Suprapubic skin (tissue), 4 donors: ENCODE measurements around the gene SDR42E1. TPM values are rescaled to one million over a fixed set of nuclear protein-coding genes. Genes with fewer than 3 reads are reported as not detected.

Experiments used
- DNase-seq, 2 donors: peaks; one replicate each; pipeline ENCODE4 v3.0.0-alpha.2; 2019; ENCODE audit warnings: low spot score in 2 of 2
- H3K27ac ChIP-seq: fragments of 200-600 bp; sonication (generic); one replicate; pipeline ENCODE4 v1.5.1; 2019
- H3K27me3 ChIP-seq: fragments of 200-600 bp; sonication (generic); one replicate; pipeline ENCODE4 v1.5.1; 2019
- H3K36me3 ChIP-seq: fragments of 200-600 bp; sonication (generic); one replicate; pipeline ENCODE4 v1.5.1; 2019
- H3K4me1 ChIP-seq: fragments of 200-600 bp; sonication (generic); one replicate; pipeline ENCODE4 v1.5.1; 2019
- H3K4me3 ChIP-seq: fragments of 200-600 bp; sonication (generic); one replicate; pipeline ENCODE4 v1.5.1; 2019; ENCODE audit warnings: mild to moderate bottlenecking
- H3K9me3 ChIP-seq: fragments of 200-600 bp; sonication (generic); one replicate; pipeline ENCODE4 v1.5.1; 2019
- CTCF ChIP-seq, 2 donors: fragments of 200-600 bp in 1 of 2; fragments of 450-650 bp in 1 of 2; sonication (generic) in 1 of 2; IDR thresholded peaks; one replicate each; pipeline ENCODE4 v1.5.1; 2016 to 2019; ENCODE audit warnings: antibody characterized with exemption in 2 of 2, mild to moderate bottlenecking in 1 of 2, moderate library complexity in 1 of 2
- EP300 ChIP-seq: sonication (generic); formaldehyde crosslinking; IDR thresholded peaks from one replicate; pipeline ENCODE4 v1.6.1; 2017; ENCODE audit warnings: antibody characterized with exemption
- POLR2A ChIP-seq, 2 donors: fragments of 450-650 bp; IDR thresholded peaks; one replicate each; pipeline ENCODE4 v1.6.1; 2017; ENCODE audit warnings: antibody characterized with exemption in 2 of 2, mild to moderate bottlenecking in 2 of 2, moderate library complexity in 2 of 2
- POLR2AphosphoS5 ChIP-seq, 3 donors: sonication (generic); formaldehyde crosslinking; IDR thresholded peaks; one replicate each; pipeline ENCODE4 v1.6.1; 2017; ENCODE audit warnings: antibody characterized with exemption in 3 of 3
- WGBS: methylation state at CpG from one replicate; pipeline ENCODE4 v1.1.5; 2018; 5-methylcytosine and 5-hydroxymethylcytosine counted together
- total RNA-seq, 4 donors: library from RNA; depleted of rRNA; stranded (reverse); fragments of >200 nt; gene quantifications; one replicate each; pipeline ENCODE4 v1.1.0, GENCODE V29; 2016

SDR42E1 gene
- total RNA-seq, 4 donors from 2014 or later: 21.5 to 34.6 (median 28.3) TPM

GRCh38 chr16:82023206-82023605, 11.9 kb upstream of the SDR42E1 start:
- Histone ChIP-seq H3K36me3 (no peaks in the 10 kb centered on the region), H3K4me1 (peaks cover 7% of the 10 kb centered on the region), H3K4me3 (no peak overlapping the region), H3K9me3 (no peaks in the 10 kb centered on the region), H3K27me3 (peaks cover 3% of the 10 kb centered on the region), H3K27ac (no peak overlapping the region)
- 57% methylated on average over 7 of the region's 7 CpGs for WGBS
- DNase-seq: no peak
- TF ChIP-seq EP300 (no peak), POLR2A (IDR thresholded peaks at IDR 0.05) (no peak), POLR2AphosphoS5 (IDR thresholded peaks at IDR 0.05) (no peak), CTCF (IDR thresholded peaks at IDR 0.05) (no peak)

GRCh38 chr16:82020051-82020450, 8.8 kb upstream of the SDR42E1 start:
- TF ChIP-seq EP300 (no peak), POLR2AphosphoS5 (IDR thresholded peaks at IDR 0.05) (no peak), CTCF (IDR thresholded peaks at IDR 0.05) (no peak), POLR2A (IDR thresholded peaks at IDR 0.05) (no peak)
- no peak for DNase-seq
- no peak overlapping the region for H3K4me3 ChIP-seq
- no peaks in the 10 kb centered on the region for H3K36me3 ChIP-seq
- WGBS: 91% methylated on average over 5 of the region's 5 CpGs
- peaks cover 4% of the 10 kb centered on the region for H3K9me3 ChIP-seq
- no peak overlapping the region for H3K27ac ChIP-seq
- peaks cover 19% of the 10 kb centered on the region for H3K4me1 ChIP-seq
- peaks cover under 1% of the 10 kb centered on the region for H3K27me3 ChIP-seq

- Histone ChIP-seq H3K4me3 (no peak overlapping the region), H3K9me3 (peaks cover 8% of the 10 kb centered on the region), H3K27ac (no peak overlapping the region), H3K27me3 (no peaks in the 10 kb centered on the region), H3K4me1 (peaks cover 19% of the 10 kb centered on the region), H3K36me3 (no peaks in the 10 kb centered on the region)
- WGBS: 72% methylated on average over 8 of the region's 8 CpGs
- TF ChIP-seq POLR2AphosphoS5 (IDR thresholded peaks at IDR 0.05) (no peak), POLR2A (IDR thresholded peaks at IDR 0.05) (no peak), EP300 (no peak), CTCF (IDR thresholded peaks at IDR 0.05) (no peak)
- DNase-seq: no peak
Measured at GRCh38 chr16:82019535-82019934, 8.3 kb upstream of the SDR42E1 start.

- TF ChIP-seq POLR2A (IDR thresholded peaks at IDR 0.05) (no peak), CTCF (IDR thresholded peaks at IDR 0.05) (no peak), EP300 (no peak), POLR2AphosphoS5 (IDR thresholded peaks at IDR 0.05) (no peak)
- Histone ChIP-seq H3K4me3 (no peak overlapping the region), H3K4me1 (peaks cover 19% of the 10 kb centered on the region), H3K27ac (peak overlapping the region; percentile 73), H3K36me3 (no peaks in the 10 kb centered on the region), H3K9me3 (peaks cover 8% of the 10 kb centered on the region), H3K27me3 (no peaks in the 10 kb centered on the region)
- no peak for DNase-seq
- WGBS: 68% methylated on average over 6 of the region's 6 CpGs
Measured at GRCh38 chr16:82017911-82018568, 6.8 kb upstream of the SDR42E1 start.

GRCh38 chr16:82016964-82017363, 5.7 kb upstream of the SDR42E1 start:
- TF ChIP-seq EP300 (no peak), CTCF (IDR thresholded peaks at IDR 0.05) (no peak), POLR2A (IDR thresholded peaks at IDR 0.05) (no peak), POLR2AphosphoS5 (IDR thresholded peaks at IDR 0.05) (no peak)
- peak overlapping the region; percentile 73 for H3K27ac ChIP-seq

More at GRCh38 chr16:82016964-82017363, 5.7 kb upstream of the SDR42E1 start:
- Histone ChIP-seq H3K4me3 (no peak overlapping the region), H3K4me1 (peaks cover 19% of the 10 kb centered on the region), H3K27me3 (no peaks in the 10 kb centered on the region), H3K9me3 (peaks cover 8% of the 10 kb centered on the region), H3K36me3 (no peaks in the 10 kb centered on the region)
- no peak for DNase-seq
- WGBS: 22% methylated on average over 2 of the region's 2 CpGs
